T-helper 2 cell (primary cell): ENCODE measurements around the gene ACOT4.
"Not testable (repeated sequence)": the region's sequence is repeated elsewhere in the genome, so short reads cannot be mapped to it uniquely, and the experiment has no call there.

Experiments used
- DNase-seq, 5 experiments: peaks; one replicate each; pipeline versions ENCODE4 v3.0.0 to v3.0.0-alpha.2; 2012 to 2022

ACOT4 gene

GRCh38 chr14:73634011-73634833 is 42.5 kb downstream of the ACOT4 start:
- DNase-seq = no peak

DNA sequence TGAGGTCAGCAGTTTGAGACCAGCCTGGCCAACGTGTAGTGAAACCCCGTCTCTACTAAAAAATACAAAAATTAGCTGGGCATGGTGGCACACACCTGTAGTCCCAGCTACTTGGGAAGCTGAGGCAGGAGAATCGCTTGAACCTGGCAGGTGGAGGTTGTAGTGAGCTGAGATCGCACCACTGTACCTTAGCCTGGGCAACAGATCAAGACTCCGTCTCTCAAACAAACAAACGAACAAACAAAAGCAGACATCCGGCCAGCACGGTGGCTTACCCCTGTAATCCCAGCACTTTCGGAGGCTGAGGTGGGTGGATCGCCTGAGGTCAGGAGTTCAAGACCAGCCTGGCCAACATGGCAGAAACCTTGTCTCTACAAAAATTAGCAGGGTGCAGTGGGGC is 44.7 kb downstream of the ACOT4 start:
- not testable (repeated sequence) for DNase-seq

- DNase-seq = no peak
These were observed 46.2 kb downstream of the ACOT4 start for GRCh38 chr14:73637830-73638229.

GRCh38 chr14:73640796-73641365 is 49.2 kb downstream of the ACOT4 start:
- DNase-seq = peak in 1 of 5 experiments; percentile 31

DNA sequence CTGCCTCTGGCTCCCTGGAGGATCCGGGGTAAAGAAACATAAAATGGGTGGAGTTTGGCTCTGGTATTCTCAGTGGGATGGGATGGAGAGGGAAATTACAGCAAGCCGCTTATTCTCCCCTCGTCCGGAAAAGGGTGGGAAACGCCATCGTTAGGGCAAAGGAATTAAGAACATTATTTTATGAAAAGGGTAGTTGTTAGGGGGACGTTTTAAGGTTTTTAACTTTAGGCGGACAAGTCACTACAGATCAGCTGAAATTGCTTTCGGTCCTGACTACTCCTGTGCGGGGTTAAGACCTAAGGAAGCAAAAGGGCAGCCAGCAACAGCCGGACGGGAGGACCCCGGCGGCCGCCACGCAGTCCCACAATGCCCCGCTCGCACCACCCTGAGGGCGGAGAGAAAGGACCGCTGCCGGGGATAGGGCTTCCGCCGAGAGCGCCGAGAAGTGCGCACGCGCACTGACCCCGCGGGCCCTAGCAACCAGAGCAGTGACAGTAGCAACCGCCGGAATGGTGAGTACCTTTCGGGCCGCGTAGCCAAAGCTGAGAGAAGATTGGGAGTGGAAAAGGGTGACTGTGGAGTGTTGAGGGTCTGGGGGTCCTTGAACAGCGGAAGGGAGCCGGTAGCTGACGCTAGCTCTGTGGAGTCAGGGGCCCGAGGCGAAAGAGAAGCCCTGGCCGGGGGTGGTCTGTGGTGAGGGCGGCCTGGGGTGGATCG is 53.0 kb downstream of the ACOT4 start, which contains the start of gene DNAL1:
TSS of gene DNAL1 (plus strand) at position 456 of the 717 bp plus-strand sequence. CDS start at position 510, 54 bp downstream.
- DNase-seq = peak; percentile 78 to 90 (median 84)

DNA sequence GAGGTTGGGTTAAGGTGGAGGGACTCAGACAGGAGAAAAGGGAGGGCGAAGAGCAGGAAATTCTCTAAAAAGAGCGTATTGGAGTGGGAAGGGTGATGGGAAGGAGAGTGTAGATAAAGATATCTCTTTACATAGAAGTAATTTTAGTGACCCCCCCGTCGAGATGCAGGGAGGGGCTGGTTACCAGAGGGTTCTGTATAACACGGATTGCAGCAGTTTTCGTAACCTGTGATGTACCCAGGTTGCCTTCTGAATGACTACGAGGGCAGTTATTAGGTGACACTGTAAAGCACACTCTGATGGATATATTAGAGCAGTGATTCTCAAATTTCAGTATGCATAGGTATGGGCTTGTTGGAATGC is 53.6 kb downstream of the ACOT4 start:
- DNase-seq = no peak
